IPS DF 6.9 (cell line): ENCODE results near the gene PPP1R12A.

ENCODE experiments used
- DNase-seq: peaks from one replicate; pipeline ENCODE4 v3.0.0-alpha.2; 2013; ENCODE audit warnings: low read depth, low spot score
- H3K27ac ChIP-seq: one replicate; pipeline ENCODE4 v1.5.1; 2013; ENCODE audit warnings: low read length, control low read depth
- H3K27me3 ChIP-seq: 2 replicates; pipeline ENCODE4 v1.6.1; 2013; ENCODE audit warnings: mild to moderate bottlenecking, low read length; ENCODE audit not compliant: control insufficient read depth, insufficient read depth
- H3K36me3 ChIP-seq: 2 replicates; pipeline ENCODE4 v1.6.1; 2013; ENCODE audit warnings: low read length; ENCODE audit not compliant: control insufficient read depth, insufficient read depth
- H3K4me1 ChIP-seq: 2 replicates; pipeline ENCODE4 v1.6.1; 2013; ENCODE audit warnings: low read length; ENCODE audit not compliant: control insufficient read depth, insufficient read depth
- H3K4me3 ChIP-seq: 2 replicates; pipeline ENCODE4 v1.5.1; 2013; ENCODE audit warnings: mild to moderate bottlenecking, low read length
- H3K9me3 ChIP-seq: 2 replicates; pipeline ENCODE4 v1.6.1; 2013; ENCODE audit warnings: low read length, inconsistent platforms; ENCODE audit not compliant: control insufficient read depth, insufficient read depth
- WGBS: extraction: QIAGEN DNeasy Blood & Tissue Kit; methylation state at CpG from one replicate; pipeline ENCODE4 v1.1.7; 2013; ENCODE audit warnings: mixed read lengths, missing lambda C conversion rate; ENCODE audit not compliant: insufficient read length, insufficient coverage; 5-methylcytosine and 5-hydroxymethylcytosine counted together

The PPP1R12A gene

GRCh38 chr12:79769860-79770485 is 164.9 kb downstream of the PPP1R12A start:
- Histone ChIP-seq H3K36me3 (no peaks in the 10 kb centered on the region), H3K27ac (no peak overlapping the region), H3K9me3 (no peaks in the 10 kb centered on the region), H3K27me3 (no peaks in the 10 kb centered on the region), H3K4me3 (no peak overlapping the region), H3K4me1 (no peaks in the 10 kb centered on the region)
- DNase-seq: no peak
- WGBS: no CpG with 5 or more reads among the region's 2 CpGs

- H3K27ac ChIP-seq: no peak overlapping the region
- H3K4me1 ChIP-seq: no peaks in the 10 kb centered on the region
- no peak overlapping the region for H3K4me3 ChIP-seq
- no CpG with 5 or more reads among the region's 5 CpGs for WGBS
- DNase-seq: no peak
- H3K9me3 ChIP-seq: no peaks in the 10 kb centered on the region
- H3K36me3 ChIP-seq: no peaks in the 10 kb centered on the region
- no peaks in the 10 kb centered on the region for H3K27me3 ChIP-seq
These were observed 165.6 kb downstream of the PPP1R12A start for GRCh38 chr12:79769189-79769859.

- H3K36me3 ChIP-seq: no peaks in the 10 kb centered on the region
- no peaks in the 10 kb centered on the region for H3K4me1 ChIP-seq
- no peaks in the 10 kb centered on the region for H3K27me3 ChIP-seq
- no peaks in the 10 kb centered on the region for H3K9me3 ChIP-seq
- H3K27ac ChIP-seq: no peak overlapping the region
- no CpG with 5 or more reads among the region's 3 CpGs for WGBS
- no peak overlapping the region for H3K4me3 ChIP-seq
- no peak for DNase-seq
These were observed 168.0 kb downstream of the PPP1R12A start for GRCh38 chr12:79766705-79767464.

- Histone ChIP-seq H3K27ac (no peak overlapping the region), H3K4me1 (no peaks in the 10 kb centered on the region), H3K4me3 (no peak overlapping the region), H3K27me3 (no peaks in the 10 kb centered on the region), H3K9me3 (no peaks in the 10 kb centered on the region), H3K36me3 (no peaks in the 10 kb centered on the region)
- no peak for DNase-seq
- WGBS: no CpG with 5 or more reads among the region's 1 CpG
These were observed 169.7 kb downstream of the PPP1R12A start for GRCh38 chr12:79765157-79765556.

- Histone ChIP-seq H3K4me3 (no peak overlapping the region), H3K9me3 (no peaks in the 10 kb centered on the region), H3K4me1 (no peaks in the 10 kb centered on the region), H3K27ac (no peak overlapping the region), H3K36me3 (no peaks in the 10 kb centered on the region), H3K27me3 (no peaks in the 10 kb centered on the region)
- no peak for DNase-seq
- no CpG with 5 or more reads among the region's 3 CpGs for WGBS
These were observed 170.3 kb downstream of the PPP1R12A start for GRCh38 chr12:79764641-79765040.

GRCh38 chr12:79763766-79764452 is 171.0 kb downstream of the PPP1R12A start:
- no peaks in the 10 kb centered on the region for H3K36me3 ChIP-seq
- H3K27ac ChIP-seq: no peak overlapping the region
- H3K27me3 ChIP-seq: no peaks in the 10 kb centered on the region
- no peak for DNase-seq
- H3K4me1 ChIP-seq: no peaks in the 10 kb centered on the region
- H3K9me3 ChIP-seq: no peaks in the 10 kb centered on the region
- no peak overlapping the region for H3K4me3 ChIP-seq
- WGBS: no CpG with 5 or more reads among the region's 5 CpGs

- no peaks in the 10 kb centered on the region for H3K4me1 ChIP-seq
- no peak overlapping the region for H3K27ac ChIP-seq
- WGBS: no CpG with 5 or more reads among the region's 1 CpG
- H3K36me3 ChIP-seq: no peaks in the 10 kb centered on the region
- DNase-seq: no peak
- no peak overlapping the region for H3K4me3 ChIP-seq
- H3K27me3 ChIP-seq: no peaks in the 10 kb centered on the region
- no peaks in the 10 kb centered on the region; the same call in 1 of the 2 replicates for H3K9me3 ChIP-seq
These were observed 173.6 kb downstream of the PPP1R12A start for GRCh38 chr12:79761341-79761740.

GRCh38 chr12:79747274-79747673 is 187.6 kb downstream of the PPP1R12A start:
- Histone ChIP-seq H3K4me1 (no peaks in the 10 kb centered on the region), H3K36me3 (no peaks in the 10 kb centered on the region), H3K4me3 (no peak overlapping the region), H3K27ac (no peak overlapping the region), H3K27me3 (no peaks in the 10 kb centered on the region), H3K9me3 (no peaks in the 10 kb centered on the region)
- no peak for DNase-seq

- H3K36me3 ChIP-seq: no peaks in the 10 kb centered on the region
- peak; percentile 20 for DNase-seq
- no peaks in the 10 kb centered on the region for H3K27me3 ChIP-seq
- H3K4me1 ChIP-seq: no peaks in the 10 kb centered on the region
- no peaks in the 10 kb centered on the region for H3K9me3 ChIP-seq
- no peak overlapping the region for H3K27ac ChIP-seq
- no peak overlapping the region for H3K4me3 ChIP-seq
- no CpG with 5 or more reads among the region's 4 CpGs for WGBS
These were observed 196.8 kb downstream of the PPP1R12A start for GRCh38 chr12:79737875-79738718.

GRCh38 chr12:79732638-79733037 is 202.3 kb downstream of the PPP1R12A start:
- Histone ChIP-seq H3K9me3 (no peaks in the 10 kb centered on the region), H3K36me3 (no peaks in the 10 kb centered on the region), H3K27ac (no peak overlapping the region), H3K4me3 (no peak overlapping the region), H3K27me3 (no peaks in the 10 kb centered on the region), H3K4me1 (no peaks in the 10 kb centered on the region)
- DNase-seq: no peak
